ENCODE measurements around the gene PRSS38.
A peak's percentile ranks its signal among the peaks of the same experiment; 100 is the strongest.

The PRSS38 gene

DNA sequence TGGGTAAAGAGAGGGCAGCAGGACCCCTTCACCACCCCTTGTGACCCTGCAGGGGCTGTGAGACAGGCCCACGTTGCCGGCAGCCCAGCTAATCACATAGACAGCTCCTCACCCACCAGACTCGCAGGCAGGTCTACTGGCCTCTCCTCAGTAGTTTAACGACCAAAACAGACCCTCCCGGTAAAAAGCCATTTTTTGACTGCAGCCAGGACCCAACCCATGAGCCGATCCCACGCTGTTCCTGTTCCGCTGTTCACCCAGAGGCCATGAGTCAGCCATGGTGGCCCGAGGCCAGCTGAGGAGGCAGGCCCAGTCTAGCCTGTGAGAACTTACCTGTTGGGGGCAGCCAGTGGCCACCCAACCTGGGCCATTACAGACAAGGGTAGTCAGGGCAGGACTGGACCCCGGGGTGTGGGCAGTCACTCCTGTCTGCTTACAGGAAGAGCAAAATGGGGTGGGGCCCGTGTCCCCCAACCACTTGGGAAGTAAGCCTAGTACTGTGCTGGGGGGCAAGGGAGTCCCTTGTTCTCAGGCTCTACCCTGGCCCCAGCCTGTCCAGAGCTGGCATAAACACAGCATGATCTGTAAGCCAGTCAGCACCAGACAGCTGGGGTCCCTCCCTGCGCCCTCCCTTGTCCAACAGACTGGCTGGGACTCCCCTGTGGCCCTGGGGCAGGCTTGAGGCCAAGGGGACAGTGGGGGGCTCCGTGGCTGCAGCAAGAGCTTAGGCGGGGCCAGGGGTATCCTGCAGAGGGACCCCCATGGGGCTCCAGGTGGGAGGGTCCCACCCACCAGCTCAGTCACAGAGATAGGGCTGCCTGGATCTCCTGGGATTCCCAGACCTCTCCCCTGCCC lies 70.4 kb downstream of the PRSS38 start:
- peak; percentile 49 for TF ChIP-seq SCRT2 (tag by site-specific recombination; IDR thresholded peaks at IDR 0.05)
- TF ChIP-seq KLF7 (tag by site-specific recombination; IDR thresholded peaks at IDR 0.05; ENCODE audit: borderline replicate concordance) = no peak
- TF ChIP-seq GLI4 (tag by site-specific recombination; IDR thresholded peaks at IDR 0.05) = no peak
- TF ChIP-seq GLIS1 (tag by site-specific recombination; IDR thresholded peaks at IDR 0.05) = peak; percentile 14; the same call in 1 of the 2 replicates
- TF ChIP-seq, protein P1, sequence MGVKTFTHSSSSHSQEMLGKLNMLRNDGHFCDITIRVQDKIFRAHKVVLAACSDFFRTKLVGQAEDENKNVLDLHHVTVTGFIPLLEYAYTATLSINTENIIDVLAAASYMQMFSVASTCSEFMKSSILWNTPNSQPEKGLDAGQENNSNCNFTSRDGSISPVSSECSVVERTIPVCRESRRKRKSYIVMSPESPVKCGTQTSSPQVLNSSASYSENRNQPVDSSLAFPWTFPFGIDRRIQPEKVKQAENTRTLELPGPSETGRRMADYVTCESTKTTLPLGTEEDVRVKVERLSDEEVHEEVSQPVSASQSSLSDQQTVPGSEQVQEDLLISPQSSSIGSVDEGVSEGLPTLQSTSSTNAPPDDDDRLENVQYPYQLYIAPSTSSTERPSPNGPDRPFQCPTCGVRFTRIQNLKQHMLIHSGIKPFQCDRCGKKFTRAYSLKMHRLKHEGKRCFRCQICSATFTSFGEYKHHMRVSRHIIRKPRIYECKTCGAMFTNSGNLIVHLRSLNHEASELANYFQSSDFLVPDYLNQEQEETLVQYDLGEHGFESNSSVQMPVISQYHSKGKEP (tag by site-specific recombination; IDR thresholded peaks at IDR 0.05) = no peak
- no peak for TF ChIP-seq BCL11A (tag by site-specific recombination; IDR thresholded peaks at IDR 0.05; ENCODE audit: low read depth)
- TF ChIP-seq, protein P2, sequence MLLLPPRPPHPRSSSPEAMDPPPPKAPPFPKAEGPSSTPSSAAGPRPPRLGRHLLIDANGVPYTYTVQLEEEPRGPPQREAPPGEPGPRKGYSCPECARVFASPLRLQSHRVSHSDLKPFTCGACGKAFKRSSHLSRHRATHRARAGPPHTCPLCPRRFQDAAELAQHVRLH (tag by site-specific recombination; IDR thresholded peaks at IDR 0.05) = no peak
- TF ChIP-seq KLF16 (tag by site-specific recombination; IDR thresholded peaks at IDR 0.05) = no peak
- TF ChIP-seq ZNF302 (tag by site-specific recombination; IDR thresholded peaks at IDR 0.05; ENCODE audit: low read depth) = no peak
- TF ChIP-seq, protein P3, sequence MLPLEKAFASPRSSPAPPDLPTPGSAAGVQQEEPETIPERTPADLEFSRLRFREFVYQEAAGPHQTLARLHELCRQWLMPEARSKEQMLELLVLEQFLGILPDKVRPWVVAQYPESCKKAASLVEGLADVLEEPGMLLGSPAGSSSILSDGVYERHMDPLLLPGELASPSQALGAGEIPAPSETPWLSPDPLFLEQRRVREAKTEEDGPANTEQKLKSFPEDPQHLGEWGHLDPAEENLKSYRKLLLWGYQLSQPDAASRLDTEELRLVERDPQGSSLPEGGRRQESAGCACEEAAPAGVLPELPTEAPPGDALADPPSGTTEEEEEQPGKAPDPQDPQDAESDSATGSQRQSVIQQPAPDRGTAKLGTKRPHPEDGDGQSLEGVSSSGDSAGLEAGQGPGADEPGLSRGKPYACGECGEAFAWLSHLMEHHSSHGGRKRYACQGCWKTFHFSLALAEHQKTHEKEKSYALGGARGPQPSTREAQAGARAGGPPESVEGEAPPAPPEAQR (tag by site-specific recombination; IDR thresholded peaks at IDR 0.05) = no peak
- TF ChIP-seq GLIS2 (tag by site-specific recombination; IDR thresholded peaks at IDR 0.05) = peak; percentile 41; the same call in 1 of the 2 replicates
- TF ChIP-seq, protein P4, sequence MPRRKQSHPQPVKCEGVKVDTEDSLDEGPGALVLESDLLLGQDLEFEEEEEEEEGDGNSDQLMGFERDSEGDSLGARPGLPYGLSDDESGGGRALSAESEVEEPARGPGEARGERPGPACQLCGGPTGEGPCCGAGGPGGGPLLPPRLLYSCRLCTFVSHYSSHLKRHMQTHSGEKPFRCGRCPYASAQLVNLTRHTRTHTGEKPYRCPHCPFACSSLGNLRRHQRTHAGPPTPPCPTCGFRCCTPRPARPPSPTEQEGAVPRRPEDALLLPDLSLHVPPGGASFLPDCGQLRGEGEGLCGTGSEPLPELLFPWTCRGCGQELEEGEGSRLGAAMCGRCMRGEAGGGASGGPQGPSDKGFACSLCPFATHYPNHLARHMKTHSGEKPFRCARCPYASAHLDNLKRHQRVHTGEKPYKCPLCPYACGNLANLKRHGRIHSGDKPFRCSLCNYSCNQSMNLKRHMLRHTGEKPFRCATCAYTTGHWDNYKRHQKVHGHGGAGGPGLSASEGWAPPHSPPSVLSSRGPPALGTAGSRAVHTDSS (tag by site-specific recombination; IDR thresholded peaks at IDR 0.05) = no peak
- TF ChIP-seq, protein P5, sequence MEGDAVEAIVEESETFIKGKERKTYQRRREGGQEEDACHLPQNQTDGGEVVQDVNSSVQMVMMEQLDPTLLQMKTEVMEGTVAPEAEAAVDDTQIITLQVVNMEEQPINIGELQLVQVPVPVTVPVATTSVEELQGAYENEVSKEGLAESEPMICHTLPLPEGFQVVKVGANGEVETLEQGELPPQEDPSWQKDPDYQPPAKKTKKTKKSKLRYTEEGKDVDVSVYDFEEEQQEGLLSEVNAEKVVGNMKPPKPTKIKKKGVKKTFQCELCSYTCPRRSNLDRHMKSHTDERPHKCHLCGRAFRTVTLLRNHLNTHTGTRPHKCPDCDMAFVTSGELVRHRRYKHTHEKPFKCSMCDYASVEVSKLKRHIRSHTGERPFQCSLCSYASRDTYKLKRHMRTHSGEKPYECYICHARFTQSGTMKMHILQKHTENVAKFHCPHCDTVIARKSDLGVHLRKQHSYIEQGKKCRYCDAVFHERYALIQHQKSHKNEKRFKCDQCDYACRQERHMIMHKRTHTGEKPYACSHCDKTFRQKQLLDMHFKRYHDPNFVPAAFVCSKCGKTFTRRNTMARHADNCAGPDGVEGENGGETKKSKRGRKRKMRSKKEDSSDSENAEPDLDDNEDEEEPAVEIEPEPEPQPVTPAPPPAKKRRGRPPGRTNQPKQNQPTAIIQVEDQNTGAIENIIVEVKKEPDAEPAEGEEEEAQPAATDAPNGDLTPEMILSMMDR (tag by site-specific recombination; IDR thresholded peaks at IDR 0.05) = no peak
- peak; percentile 99 for TF ChIP-seq ZIC2 (tag by site-specific recombination; IDR thresholded peaks at IDR 0.05)
- TF ChIP-seq ZNF792 (tag by site-specific recombination; IDR thresholded peaks at IDR 0.05) = no peak
- no peak for TF ChIP-seq ZNF701 (tag by site-specific recombination; IDR thresholded peaks at IDR 0.05)
- TF ChIP-seq ZNF221 (tag by site-specific recombination; IDR thresholded peaks at IDR 0.05; ENCODE audit: borderline replicate concordance) = no peak
- TF ChIP-seq, protein P6, sequence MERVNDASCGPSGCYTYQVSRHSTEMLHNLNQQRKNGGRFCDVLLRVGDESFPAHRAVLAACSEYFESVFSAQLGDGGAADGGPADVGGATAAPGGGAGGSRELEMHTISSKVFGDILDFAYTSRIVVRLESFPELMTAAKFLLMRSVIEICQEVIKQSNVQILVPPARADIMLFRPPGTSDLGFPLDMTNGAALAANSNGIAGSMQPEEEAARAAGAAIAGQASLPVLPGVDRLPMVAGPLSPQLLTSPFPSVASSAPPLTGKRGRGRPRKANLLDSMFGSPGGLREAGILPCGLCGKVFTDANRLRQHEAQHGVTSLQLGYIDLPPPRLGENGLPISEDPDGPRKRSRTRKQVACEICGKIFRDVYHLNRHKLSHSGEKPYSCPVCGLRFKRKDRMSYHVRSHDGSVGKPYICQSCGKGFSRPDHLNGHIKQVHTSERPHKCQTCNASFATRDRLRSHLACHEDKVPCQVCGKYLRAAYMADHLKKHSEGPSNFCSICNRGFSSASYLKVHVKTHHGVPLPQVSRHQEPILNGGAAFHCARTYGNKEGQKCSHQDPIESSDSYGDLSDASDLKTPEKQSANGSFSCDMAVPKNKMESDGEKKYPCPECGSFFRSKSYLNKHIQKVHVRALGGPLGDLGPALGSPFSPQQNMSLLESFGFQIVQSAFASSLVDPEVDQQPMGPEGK (tag by site-specific recombination; IDR thresholded peaks at IDR 0.05) = peak; percentile 22; the same call in 1 of the 2 replicates
- TF ChIP-seq OSR2 (tag by site-specific recombination; IDR thresholded peaks at IDR 0.05) = no peak
- TF ChIP-seq KLF1 (tag by site-specific recombination; IDR thresholded peaks at IDR 0.05) = no peak
- TF ChIP-seq ZBTB1 (tag by site-specific recombination; IDR thresholded peaks at IDR 0.05) = no peak
- POLR2A ChIA-PET = no interaction called here
- no peaks in the 10 kb centered on the region for H3K4me1 ChIP-seq (ENCODE audit: control insufficient read depth, insufficient read depth, low read length)
- H3K36me3 ChIP-seq (ENCODE audit: control insufficient read depth in 2 of 2, insufficient read depth in 1 of 2, low read length in 2 of 2) = no peaks in the 10 kb centered on the region
- no peak overlapping the region for H3K4me3 ChIP-seq (ENCODE audit: low read depth, low read length)
- H3K27ac ChIP-seq (ENCODE audit: extremely low read depth, low read depth, low read length) = no peak overlapping the region
- CTCF ChIA-PET = interaction anchor here (0.6 to 0.9 kb wide), 2 partner anchors 39 to 57 kb away, joined by 3 to 5 read pairs; no protein-coding TSS in a partner anchor
- H3K9me3 ChIP-seq (ENCODE audit: control insufficient read depth, insufficient read depth, low read depth, low read length) = no peaks in the 10 kb centered on the region
